Measurements from ENCODE around the gene HOXB6.

The HOXB6 gene

GRCh38 chr17:48634493-48635208 lies 29.9 kb upstream of the HOXB6 start:
- no peak for DNase-seq

GRCh38 chr17:48633266-48633677 lies 28.5 kb upstream of the HOXB6 start:
- no peak for DNase-seq

- no peak for DNase-seq
Measured at GRCh38 chr17:48632579-48633265, 27.9 kb upstream of the HOXB6 start.

- no peak for DNase-seq
Measured at GRCh38 chr17:48631693-48632578, 27.1 kb upstream of the HOXB6 start.

- no peak for DNase-seq
Measured at GRCh38 chr17:48630925-48631692, 26.3 kb upstream of the HOXB6 start.

- no peak for DNase-seq
Measured at GRCh38 chr17:48630009-48630924, 25.5 kb upstream of the HOXB6 start.

- DNase-seq: no peak
Measured at GRCh38 chr17:48629411-48629759, 24.6 kb upstream of the HOXB6 start.

- DNase-seq: no peak
Measured at GRCh38 chr17:48628649-48629410, 24.0 kb upstream of the HOXB6 start.

- DNase-seq: no peak
Measured at GRCh38 chr17:48627623-48628521, 23.1 kb upstream of the HOXB6 start.

GRCh38 chr17:48627118-48627597 lies 22.4 kb upstream of the HOXB6 start:
- DNase-seq: no peak

GRCh38 chr17:48626245-48627117 lies 21.7 kb upstream of the HOXB6 start, which contains the start of gene HOXB9:
TSS of gene HOXB9 (minus strand) at chr17:48626358. CDS start at chr17:48626269, 89 bp downstream.
- DNase-seq: no peak

- no peak for DNase-seq
Measured at GRCh38 chr17:48625495-48626244, 20.9 kb upstream of the HOXB6 start.

- DNase-seq: no peak
Measured at GRCh38 chr17:48624544-48625494, 20.0 kb upstream of the HOXB6 start.

GRCh38 chr17:48624118-48624517 lies 19.3 kb upstream of the HOXB6 start:
- no peak for DNase-seq

GRCh38 chr17:48623583-48623982 lies 18.8 kb upstream of the HOXB6 start:
- DNase-seq: no peak

- no peak for DNase-seq
Measured at GRCh38 chr17:48622857-48623256, 18.1 kb upstream of the HOXB6 start.

Data from NCI-H446 treated with DMSO at 0.1 percent for 48 hours (cell line).